AG04450 (cell line): Measurements from ENCODE around the gene XAB2. TPM values are rescaled to one million over a fixed set of nuclear protein-coding genes. Genes with fewer than 3 reads are reported as not detected.

Experiments
- CTCF ChIA-PET: fragments of 300-600, 350-600 bp; formaldehyde crosslinking; extraction: SDS; loops from one replicate; lab custom pipeline; 2022; ENCODE audit warnings: antibody characterized with exemption, inconsistent platforms; lab: Charles Lee
- POLR2A ChIA-PET: fragments of 350-600 bp; formaldehyde crosslinking; extraction: SDS; loops from one replicate; lab custom pipeline; 2021; ENCODE audit warnings: antibody characterized with exemption, inconsistent platforms; lab: Yijun Ruan, JAX
- DNase-seq: peaks from one replicate; pipeline ENCODE4 v3.0.0-alpha.2; 2011; ENCODE audit warnings: low read depth, low spot score
- H3K27ac ChIP-seq: one replicate; pipeline ENCODE4 v1.5.1; 2012; ENCODE audit warnings: low read depth, low read length, control low read depth
- H3K27me3 ChIP-seq: one replicate; pipeline ENCODE4 v1.6.0; 2012; ENCODE audit warnings: low read length; ENCODE audit not compliant: control insufficient read depth, insufficient read depth
- H3K4me3 ChIP-seq: 2 replicates; pipeline ENCODE4 v1.5.1; 2011; ENCODE audit warnings: mild to moderate bottlenecking, low read depth, low read length, control low read depth
- H3K9me3 ChIP-seq: 2 replicates; pipeline ENCODE4 v1.5.1; 2012; ENCODE audit warnings: low read length; ENCODE audit not compliant: control insufficient read depth, insufficient read depth
- CTCF ChIP-seq: IDR thresholded peaks from 2 replicates; pipeline ENCODE4 v1.5.1; 2011; ENCODE audit warnings: low read depth, low read length, control low read depth, inconsistent platforms
- polyA plus RNA-seq: library from polyadenylated mRNA; depleted of rRNA; stranded (reverse); fragments of >200 nt; gene quantifications from 2 replicates; pipeline ENCODE4 v1.2.3, GENCODE V29; 2011

The XAB2 gene
- polyA plus RNA-seq, 1 experiment, result 16.3 TPM

- TF ChIP-seq CTCF, result no peak
- DNase-seq, result no peak
- H3K4me3 ChIP-seq, result no peak overlapping the region
- POLR2A ChIA-PET, result no interaction called here
- H3K27ac ChIP-seq, result no peak overlapping the region
- peaks cover 19% of the 10 kb centered on the region; the same call in 1 of the 2 replicates for H3K9me3 ChIP-seq
- CTCF ChIA-PET, result no interaction called here
- H3K27me3 ChIP-seq, result peaks cover 3% of the 10 kb centered on the region
Observed at GRCh38 chr19:7642295-7643030, 13.1 kb upstream of the XAB2 start.

- Histone ChIP-seq H3K9me3 (peaks cover 19% of the 10 kb centered on the region; the same call in 1 of the 2 replicates), H3K27ac (no peak overlapping the region), H3K4me3 (no peak overlapping the region), H3K27me3 (peaks cover 6% of the 10 kb centered on the region)
- CTCF ChIA-PET, result interaction anchor here (0.9 kb wide), 1 partner anchor 73 kb away, joined by 3 read pairs; no protein-coding TSS in a partner anchor
- no peak for DNase-seq
- POLR2A ChIA-PET, result no interaction called here
- no peak for TF ChIP-seq CTCF
Observed at GRCh38 chr19:7641290-7642276, 12.2 kb upstream of the XAB2 start.

- POLR2A ChIA-PET, result no interaction called here
- Histone ChIP-seq H3K27me3 (peaks cover 6% of the 10 kb centered on the region), H3K4me3 (no peak overlapping the region), H3K27ac (no peak overlapping the region), H3K9me3 (peaks cover 19% of the 10 kb centered on the region; the same call in 1 of the 2 replicates)
- TF ChIP-seq CTCF, result no peak
- CTCF ChIA-PET, result interaction anchor here (0.9 kb wide), 1 partner anchor 72 kb away, joined by 3 read pairs; no protein-coding TSS in a partner anchor
- no peak for DNase-seq
Observed at GRCh38 chr19:7640803-7641202, 11.5 kb upstream of the XAB2 start.

GRCh38 chr19:7639863-7640348 is 10.6 kb upstream of the XAB2 start:
- CTCF ChIA-PET, result no interaction called here
- POLR2A ChIA-PET, result no interaction called here
- Histone ChIP-seq H3K27me3 (peaks cover 6% of the 10 kb centered on the region), H3K9me3 (peaks cover 19% of the 10 kb centered on the region; the same call in 1 of the 2 replicates), H3K27ac (no peak overlapping the region), H3K4me3 (no peak overlapping the region)
- TF ChIP-seq CTCF, result no peak
- no peak for DNase-seq
